Ishikawa (cell line): ENCODE data around the gene DOK6.

Experiments
- CEBPB ChIP-seq: IDR thresholded peaks from 2 replicates; pipeline ENCODE4 v1.6.1; 2012
- EP300 ChIP-seq: IDR thresholded peaks from 2 replicates; pipeline ENCODE4 v1.6.1; 2012; ENCODE audit warnings: borderline replicate concordance
- MAX ChIP-seq: IDR thresholded peaks from 2 replicates; pipeline ENCODE4 v1.6.1; 2012
- NFIC ChIP-seq: IDR thresholded peaks from 2 replicates; pipeline ENCODE4 v1.6.1; 2012
- RAD21 ChIP-seq: IDR thresholded peaks from 2 replicates; pipeline ENCODE4 v1.6.1; 2012; ENCODE audit warnings: low read depth
- USF1 ChIP-seq: IDR thresholded peaks from 2 replicates; pipeline ENCODE4 v1.6.1; 2012

GRCh38 chr18:69388222-69388621 is 12.5 kb upstream of the DOK6 start:
- TF ChIP-seq USF1: no peak
- TF ChIP-seq MAX: no peak
- no peak for TF ChIP-seq EP300
- TF ChIP-seq CEBPB: no peak
- no peak for TF ChIP-seq RAD21
- no peak for TF ChIP-seq NFIC
